SH-SY5Y (cell line): ENCODE measurements around the gene SMARCA2.

Experiments
- GATA2 ChIP-seq: IDR thresholded peaks from 2 replicates; pipeline ENCODE4 v1.6.1; 2011; ENCODE audit warnings: mild to moderate bottlenecking, low read depth, low read length
- GATA3 ChIP-seq: IDR thresholded peaks from 2 replicates; pipeline ENCODE4 v1.6.1; 2011; ENCODE audit warnings: low read depth, mild to moderate bottlenecking, low read length, moderate library complexity

DNA sequence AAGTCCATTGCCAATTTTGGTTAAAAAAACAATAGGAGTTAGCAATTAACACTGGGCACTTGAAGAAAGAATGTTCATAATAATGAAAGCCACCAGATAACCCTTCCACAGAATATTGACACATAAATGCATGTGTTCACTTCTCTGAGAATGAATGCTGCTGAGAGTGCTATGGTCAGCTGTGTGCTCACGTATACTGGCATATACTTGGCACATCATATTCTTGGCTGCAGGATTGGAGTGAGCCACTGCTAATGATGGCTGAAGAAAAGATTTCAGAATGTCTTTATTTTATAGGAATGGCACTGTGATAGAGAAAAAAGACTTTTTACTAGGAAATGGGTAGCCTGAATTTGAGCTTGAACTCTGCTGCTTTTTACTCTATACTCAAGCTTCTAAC, 46.0 kb upstream of the SMARCA2 start:
- no peak for TF ChIP-seq GATA2
- TF ChIP-seq GATA3, result no peak
